GM19397 (cell line): ENCODE measurements around the gene FMO1.
"Not testable (repeated sequence)": the region's sequence is repeated elsewhere in the genome, so short reads cannot be mapped to it uniquely, and the experiment has no call there.

Experiments used
- ATAC-seq: cut with Tn5 transposase; IDR thresholded peaks from one replicate; pipeline ENCODE4 v1.9.1; 2021; ENCODE audit warnings: mild to moderate bottlenecking, moderate library complexity; ENCODE audit not compliant: unreplicated experiment

FMO1 gene

DNA sequence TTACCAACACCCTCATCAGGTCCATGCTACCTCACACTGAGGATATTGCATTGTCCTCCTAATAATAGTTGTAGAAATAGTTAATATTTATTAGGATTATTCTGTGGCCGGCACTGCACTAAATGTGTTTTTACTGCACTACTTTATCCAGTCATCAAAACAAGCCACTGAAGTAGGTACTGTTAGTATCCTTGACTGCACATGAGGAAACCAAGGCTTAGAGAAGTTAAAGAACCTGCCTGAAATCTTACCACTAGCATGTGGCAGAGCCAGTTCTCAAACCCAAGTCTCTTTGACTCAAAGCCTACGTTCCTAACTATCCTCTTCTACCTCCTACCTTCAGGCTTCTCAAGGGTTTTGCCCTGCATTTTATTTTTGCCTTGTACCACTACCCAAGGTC, 30.9 kb downstream of the FMO1 start:
- no peak for ATAC-seq

DNA sequence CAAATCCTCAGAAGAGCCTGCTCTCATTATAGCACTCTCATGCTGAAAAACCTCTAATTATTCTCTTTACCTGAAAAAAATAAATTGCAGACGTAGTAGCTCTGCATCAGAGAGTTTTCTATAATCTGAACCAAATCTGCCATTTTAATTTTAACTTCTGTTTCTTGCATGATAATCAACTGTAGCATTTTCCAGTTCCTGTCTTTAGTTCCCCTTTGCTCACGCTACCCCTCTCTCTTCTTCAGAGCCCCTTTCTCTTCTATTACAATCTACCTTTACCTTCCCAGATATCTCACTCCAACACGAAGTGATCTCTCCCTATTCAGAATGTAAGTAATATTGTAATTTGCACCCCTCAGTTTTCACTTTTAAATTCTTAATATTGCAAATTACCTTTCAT, 31.4 kb downstream of the FMO1 start:
- ATAC-seq: no peak

GRCh38 chr1:171280599-171280998, 32.3 kb downstream of the FMO1 start:
- ATAC-seq: no peak

- no peak for ATAC-seq
Measured at GRCh38 chr1:171286032-171286705, 37.9 kb downstream of the FMO1 start.

- no peak for ATAC-seq
Measured at GRCh38 chr1:171290621-171291020, 42.3 kb downstream of the FMO1 start.

GRCh38 chr1:171292799-171293198, 44.5 kb downstream of the FMO1 start:
- no peak for ATAC-seq

DNA sequence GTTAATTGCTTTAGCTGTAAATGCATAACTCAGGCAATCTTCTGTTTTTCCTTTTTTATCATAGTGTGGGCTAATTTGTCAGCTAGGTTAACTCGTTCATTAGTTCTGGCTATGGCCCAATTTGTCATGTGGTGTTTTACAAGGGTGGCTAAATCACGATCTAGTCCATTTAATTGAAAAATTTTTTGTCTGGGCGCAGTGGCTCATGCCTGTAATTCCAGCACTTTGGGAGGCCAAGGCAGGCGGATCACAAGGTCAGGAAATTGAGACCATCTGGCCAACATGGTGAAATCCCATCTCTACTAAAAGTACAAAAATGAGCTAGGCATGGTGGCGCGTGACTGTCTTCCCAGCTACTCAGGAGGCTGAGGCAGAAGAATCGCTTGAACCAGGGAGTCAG, 47.1 kb downstream of the FMO1 start:
- ATAC-seq: not testable (repeated sequence)

DNA sequence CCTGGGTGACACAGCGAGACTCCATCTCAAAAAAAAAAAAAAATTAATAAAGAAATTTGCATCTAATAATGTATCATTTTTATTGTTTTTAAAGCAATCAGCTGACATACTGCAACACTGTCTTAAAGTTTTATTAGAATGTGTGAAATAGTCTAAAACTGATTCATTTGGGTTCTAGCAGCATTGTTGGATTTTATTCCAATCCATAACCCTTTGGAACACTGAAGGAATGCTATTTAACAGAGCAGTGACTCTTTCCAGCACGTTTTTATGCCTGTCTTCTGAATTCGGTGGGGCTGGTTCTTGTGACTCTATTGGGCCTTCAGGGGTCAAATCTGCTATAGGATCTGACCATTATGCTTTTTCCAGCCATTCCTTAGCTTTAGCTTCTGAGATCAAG, 47.5 kb downstream of the FMO1 start:
- no peak for ATAC-seq

DNA sequence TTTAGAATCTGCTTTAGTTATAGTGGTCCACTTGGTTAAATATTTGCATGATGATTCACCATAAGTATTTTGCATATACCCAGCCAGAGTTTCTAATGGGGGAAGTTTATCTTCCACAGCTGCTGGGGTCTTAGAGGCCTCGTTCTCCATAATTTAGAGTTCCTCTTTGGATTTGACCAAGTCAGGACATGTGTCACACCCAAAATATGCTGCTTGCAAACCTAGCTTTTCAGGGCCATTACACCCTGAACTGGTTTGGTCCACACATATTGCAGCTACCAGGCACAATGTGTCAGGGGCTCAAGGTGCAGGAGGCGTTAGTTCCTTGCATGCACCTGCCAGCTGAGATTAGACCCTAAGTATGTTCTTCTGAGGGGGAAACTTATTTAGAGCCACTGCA, 48.6 kb downstream of the FMO1 start:
- no peak for ATAC-seq

GRCh38 chr1:171298696-171299095, 50.4 kb downstream of the FMO1 start:
- ATAC-seq: no peak

- ATAC-seq: no peak
Measured at GRCh38 chr1:171299342-171299741, 51.0 kb downstream of the FMO1 start.

- no peak for ATAC-seq
Measured at GRCh38 chr1:171300401-171300800, 52.1 kb downstream of the FMO1 start.

GRCh38 chr1:171310661-171311087, 62.4 kb downstream of the FMO1 start:
- ATAC-seq: no peak

- no peak for ATAC-seq
Measured at GRCh38 chr1:171311771-171312558, 63.7 kb downstream of the FMO1 start.

GRCh38 chr1:171313319-171313834, 65.1 kb downstream of the FMO1 start:
- ATAC-seq: peak; percentile 49

- ATAC-seq: peak; percentile 100
Measured at GRCh38 chr1:171313835-171314320, 65.6 kb downstream of the FMO1 start, which contains the start of gene FMO4. Gene FMO4, plus strand, starts transcription at chr1:171314183. Its CDS starts 5,643 bp downstream, at chr1:171319826.

DNA sequence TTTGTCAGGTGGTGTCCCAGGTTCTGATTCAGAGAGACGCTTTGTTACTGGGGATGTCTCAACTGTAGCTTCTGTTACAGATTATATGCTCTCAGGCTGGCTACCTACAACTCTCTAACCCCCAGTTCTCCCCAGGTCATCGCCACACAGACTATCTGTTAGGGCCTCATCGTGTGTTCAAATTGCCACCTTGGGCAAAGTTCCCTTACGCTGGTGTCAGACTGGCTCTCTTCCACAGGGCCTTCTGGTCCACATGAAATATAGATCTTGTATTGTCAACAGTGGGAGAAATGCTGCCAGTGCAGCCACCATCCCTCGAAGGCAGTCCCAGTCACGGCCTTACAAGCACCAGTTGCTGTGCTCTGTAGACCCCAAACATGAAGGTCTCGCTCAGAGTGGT, 81.0 kb downstream of the FMO1 start:
- ATAC-seq: no peak

DNA sequence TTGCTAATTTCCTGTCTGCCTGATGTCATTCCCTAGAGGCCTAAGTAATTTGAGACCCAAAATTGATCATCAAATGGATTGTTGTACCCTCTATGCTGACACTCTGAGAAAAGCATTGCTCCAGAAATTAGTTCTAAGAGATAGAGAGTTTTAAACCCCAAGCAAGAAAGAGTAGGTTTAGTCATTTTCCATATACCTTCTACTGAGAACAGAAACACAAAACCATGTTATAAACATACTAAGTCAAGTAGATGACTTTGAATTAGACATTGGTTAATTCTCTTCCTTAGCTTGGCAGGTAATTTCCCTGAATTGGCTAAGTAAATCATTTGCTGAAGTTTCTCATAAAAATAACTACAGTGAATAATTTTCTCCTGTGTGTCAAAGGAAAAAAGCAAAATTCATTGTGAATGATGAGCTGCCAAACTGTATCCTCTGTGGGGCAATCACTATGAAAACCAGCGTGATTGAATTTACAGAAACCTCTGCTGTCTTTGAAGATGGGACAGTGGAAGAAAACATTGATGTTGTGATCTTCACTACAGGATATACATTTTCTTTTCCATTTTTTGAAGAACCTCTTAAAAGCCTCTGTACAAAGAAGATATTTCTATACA, 85.8 kb downstream of the FMO1 start:
- no peak for ATAC-seq
